HepG2 (cell line): Measurements from ENCODE around the gene ENPP1. TPM values are rescaled to one million over a fixed set of nuclear protein-coding genes. Genes with fewer than 3 reads are reported as not detected.

Source experiments
- CCDC6 ChIP-seq: sonication (generic); formaldehyde crosslinking; IDR thresholded peaks from 2 replicates; pipeline ENCODE4 v1.8.1; 2022; ENCODE audit warnings: mild to moderate bottlenecking, missing genetic modification reagents, moderate library complexity
- HMG20B ChIP-seq: conservative IDR thresholded peaks from 2 replicates; pipeline ENCODE4 v1.6.1; 2016; ENCODE audit warnings: missing genetic modification reagents, missing compliant biosample characterization
- HNRNPH1 ChIP-seq: fragments of 200-400 bp; formaldehyde crosslinking; optimal IDR thresholded peaks from 2 replicates; pipeline ENCODE3; 2017; ENCODE audit warnings: mild to moderate bottlenecking, low read depth, low read length
- KDM4B ChIP-seq: sonication (generic); formaldehyde crosslinking; IDR thresholded peaks from 2 replicates; pipeline ENCODE4 v1.4.0; 2020; ENCODE audit warnings: missing genetic modification reagents
- MEF2D ChIP-seq: sonication (generic); formaldehyde crosslinking; IDR thresholded peaks from 2 replicates; pipeline ENCODE4 v1.5.1; 2020; ENCODE audit warnings: mild to moderate bottlenecking, missing genetic modification reagents
- NFIB ChIP-seq: sonication (generic); formaldehyde crosslinking; IDR thresholded peaks from 2 replicates; pipeline ENCODE4 v1.9.0; 2021; ENCODE audit warnings: missing genetic modification reagents, mild to moderate bottlenecking, borderline replicate concordance
- NFYC ChIP-seq: IDR thresholded peaks from 2 replicates; pipeline ENCODE4 v1.6.1; 2016; ENCODE audit warnings: missing genetic modification reagents, missing compliant biosample characterization
- PAX8 ChIP-seq: sonication (generic); formaldehyde crosslinking; IDR thresholded peaks from 2 replicates; pipeline ENCODE4 v1.8.0; 2022; ENCODE audit warnings: mild to moderate bottlenecking, missing genetic modification reagents, borderline replicate concordance
- RELA ChIP-seq: sonication (generic); formaldehyde crosslinking; IDR thresholded peaks from 2 replicates; pipeline ENCODE4 v1.4.0; 2020; ENCODE audit warnings: missing genetic modification reagents
- TAF15 ChIP-seq: fragments of 200-400 bp; formaldehyde crosslinking; IDR thresholded peaks from one replicate; pipeline ENCODE4 v1.6.1; 2018; ENCODE audit warnings: mild to moderate bottlenecking, low read depth, low read length; ENCODE audit not compliant: poor library complexity, severe bottlenecking
- ZKSCAN5 ChIP-seq: sonication (generic); formaldehyde crosslinking; IDR thresholded peaks from 2 replicates; pipeline ENCODE4 v1.5.1; 2020; ENCODE audit warnings: mild to moderate bottlenecking, missing genetic modification reagents
- ZNF263 ChIP-seq: sonication (generic); formaldehyde crosslinking; IDR thresholded peaks from 2 replicates; pipeline ENCODE4 v1.4.0; 2020; ENCODE audit warnings: missing genetic modification reagents
- ZNF337 ChIP-seq: sonication (generic); formaldehyde crosslinking; IDR thresholded peaks from 2 replicates; pipeline ENCODE4 v1.5.1; 2020; ENCODE audit warnings: missing genetic modification reagents, low read depth, mild to moderate bottlenecking, borderline replicate concordance
- ZNF510 ChIP-seq: sonication (generic); formaldehyde crosslinking; IDR thresholded peaks from 2 replicates; pipeline ENCODE4 v1.4.0; 2020; ENCODE audit warnings: low read depth, mild to moderate bottlenecking, missing genetic modification reagents
- ZNF629 ChIP-seq: sonication (generic); formaldehyde crosslinking; conservative IDR thresholded peaks from 2 replicates; pipeline ENCODE4 v1.5.0; 2020; ENCODE audit warnings: missing genetic modification reagents
- ZNF652 ChIP-seq: IDR thresholded peaks from 2 replicates; pipeline ENCODE4 v1.6.1; 2016; ENCODE audit warnings: low read depth, borderline replicate concordance
- ZSCAN9 ChIP-seq: IDR thresholded peaks from 2 replicates; pipeline ENCODE4 v1.6.1; 2016; ENCODE audit warnings: borderline replicate concordance
- polyA plus RNA-seq, 8 experiments: library from polyadenylated mRNA; depleted of rRNA in 3 of 8; stranded (reverse) in 7 of 8; unstranded in 1 of 8; fragments of >200 nt; fragmentation: Illumina TruSeq in 4 of 8; extraction: Trizol in 4 of 8; gene quantifications; 2 replicates each; pipeline versions ENCODE4 v1.2.1 to v1.2.3, GENCODE V29; 2011 to 2016; ENCODE audit warnings: low read depth in 4 of 8, missing spikeins in 1 of 8, mixed read lengths in 1 of 8; ENCODE audit not compliant: insufficient read depth in 1 of 8
- total RNA-seq, 5 experiments: library from RNA; depleted of rRNA; stranded (reverse); fragments of >200 nt; fragmentation: Illumina TruSeq; extraction: Trizol; gene quantifications; 2 replicates each; pipeline ENCODE4 v1.2.3, GENCODE V29; 2016; ENCODE audit warnings: low read depth in 1 of 5
- TF ChIP-seq, protein P1 (sequence below): sonication (generic); formaldehyde crosslinking; IDR thresholded peaks from 2 replicates; pipeline ENCODE4 v1.4.0; 2020; ENCODE audit warnings: low read depth, mild to moderate bottlenecking, missing genetic modification reagents
- TF ChIP-seq, protein P2 (sequence below): sonication (generic); formaldehyde crosslinking; IDR thresholded peaks from 2 replicates; pipeline ENCODE4 v1.8.1; 2023; ENCODE audit warnings: mild to moderate bottlenecking, missing genetic modification reagents, borderline replicate concordance
- TF ChIP-seq, protein P3 (sequence below): sonication (generic); formaldehyde crosslinking; IDR thresholded peaks from 2 replicates; pipeline ENCODE4 v1.8.0; 2022; ENCODE audit warnings: missing genetic modification reagents, low read depth, mild to moderate bottlenecking, borderline replicate concordance
- TF ChIP-seq, protein P4 (sequence below): sonication (generic); formaldehyde crosslinking; IDR thresholded peaks from 2 replicates; pipeline ENCODE4 v1.5.1; 2020; ENCODE audit warnings: missing genetic modification reagents, mild to moderate bottlenecking, borderline replicate concordance
- TF ChIP-seq, protein P5 (sequence below): sonication (generic); formaldehyde crosslinking; IDR thresholded peaks from 2 replicates; pipeline ENCODE4 v1.8.1; 2022; ENCODE audit warnings: low read depth, mild to moderate bottlenecking, missing genetic modification reagents

The ENPP1 gene
- total and polyA plus RNA-seq, 2 of the 13 experiments (the other 11 are each of a cell fraction or from before 2014, with no cell fraction given), result 56.5 to 160 TPM

DNA sequence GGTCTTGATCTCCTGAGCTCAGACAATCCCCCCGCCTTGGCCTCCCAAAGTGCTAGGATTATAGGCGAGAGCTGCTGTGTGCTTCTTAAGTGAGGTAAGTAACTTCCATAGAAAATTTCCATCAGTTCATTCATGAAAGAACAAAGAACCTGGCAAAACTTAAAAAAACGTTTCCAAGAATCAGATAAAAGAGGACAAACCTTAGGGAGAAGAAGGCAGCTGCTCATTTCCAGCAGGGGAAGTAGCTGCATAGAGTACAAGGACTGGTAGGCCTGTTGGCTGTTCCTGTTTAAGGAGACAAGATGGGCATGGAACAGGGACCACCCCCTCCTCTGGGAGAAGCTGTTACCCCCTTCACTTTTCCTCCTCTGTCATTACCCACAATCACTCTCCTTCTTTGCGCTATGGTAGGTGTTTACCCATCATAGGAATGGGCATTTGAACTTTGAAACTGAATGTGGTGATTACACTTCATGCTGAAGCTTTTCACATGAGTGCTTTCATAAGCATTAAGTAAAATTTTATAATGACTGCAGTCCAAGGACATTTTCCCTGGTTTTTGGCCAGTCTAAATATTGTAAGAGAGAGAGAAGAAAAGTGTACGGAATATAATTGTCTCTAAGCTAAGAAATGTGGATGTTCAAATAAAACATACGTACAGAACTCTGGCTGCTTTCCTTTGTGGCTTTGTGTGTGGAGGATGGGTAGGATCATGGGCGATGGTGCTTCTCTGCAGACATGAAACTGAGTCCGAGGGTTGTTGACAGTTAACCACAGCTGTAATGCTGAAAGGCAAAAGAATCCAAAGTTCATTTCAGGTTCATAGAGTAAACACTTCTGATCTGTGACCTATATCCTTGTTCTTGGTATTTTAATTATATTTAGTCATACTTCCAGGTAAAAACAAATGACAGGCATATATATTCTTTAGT lies 86.9 kb downstream of the ENPP1 start (continued):
- TF ChIP-seq, protein P1, sequence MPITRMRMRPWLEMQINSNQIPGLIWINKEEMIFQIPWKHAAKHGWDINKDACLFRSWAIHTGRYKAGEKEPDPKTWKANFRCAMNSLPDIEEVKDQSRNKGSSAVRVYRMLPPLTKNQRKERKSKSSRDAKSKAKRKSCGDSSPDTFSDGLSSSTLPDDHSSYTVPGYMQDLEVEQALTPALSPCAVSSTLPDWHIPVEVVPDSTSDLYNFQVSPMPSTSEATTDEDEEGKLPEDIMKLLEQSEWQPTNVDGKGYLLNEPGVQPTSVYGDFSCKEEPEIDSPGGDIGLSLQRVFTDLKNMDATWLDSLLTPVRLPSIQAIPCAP, result no peak
- TF ChIP-seq NFIB (CRISPR knock-in tag), result no peak
- 0 out of 2 replicates have a peak, but pooled peaks have one; percentile 69 for TF ChIP-seq ZNF337 (CRISPR knock-in tag)
- TF ChIP-seq ZNF510 (CRISPR knock-in tag), result no peak
- no peak for TF ChIP-seq ZNF263 (CRISPR knock-in tag)
- TF ChIP-seq, protein P2, sequence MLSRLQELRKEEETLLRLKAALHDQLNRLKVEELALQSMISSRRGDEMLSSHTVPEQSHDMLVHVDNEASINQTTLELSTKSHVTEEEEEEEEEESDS (CRISPR knock-in tag), result no peak
- 0 out of 2 replicates have a peak, but pooled peaks have one; percentile 53 for TF ChIP-seq CCDC6
- TF ChIP-seq PAX8 (CRISPR knock-in tag), result 0 out of 2 replicates have a peak, but pooled peaks have one; percentile 41
- TF ChIP-seq, protein P3, sequence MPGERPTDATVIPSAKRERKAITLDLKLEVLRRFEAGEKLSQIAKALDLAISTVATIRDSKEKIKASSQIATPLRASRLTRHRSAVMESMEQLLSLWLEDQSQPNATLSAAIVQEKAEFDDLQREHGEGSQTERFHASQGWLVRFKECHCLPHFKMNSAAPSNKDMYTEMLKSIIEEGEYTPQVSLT (CRISPR knock-in tag), result no peak
- no peak; the same call in 1 of the 2 replicates for TF ChIP-seq MEF2D (CRISPR knock-in tag)
- TF ChIP-seq ZNF629 (CRISPR knock-in tag), result peak; percentile 82
- TF ChIP-seq, protein P4, sequence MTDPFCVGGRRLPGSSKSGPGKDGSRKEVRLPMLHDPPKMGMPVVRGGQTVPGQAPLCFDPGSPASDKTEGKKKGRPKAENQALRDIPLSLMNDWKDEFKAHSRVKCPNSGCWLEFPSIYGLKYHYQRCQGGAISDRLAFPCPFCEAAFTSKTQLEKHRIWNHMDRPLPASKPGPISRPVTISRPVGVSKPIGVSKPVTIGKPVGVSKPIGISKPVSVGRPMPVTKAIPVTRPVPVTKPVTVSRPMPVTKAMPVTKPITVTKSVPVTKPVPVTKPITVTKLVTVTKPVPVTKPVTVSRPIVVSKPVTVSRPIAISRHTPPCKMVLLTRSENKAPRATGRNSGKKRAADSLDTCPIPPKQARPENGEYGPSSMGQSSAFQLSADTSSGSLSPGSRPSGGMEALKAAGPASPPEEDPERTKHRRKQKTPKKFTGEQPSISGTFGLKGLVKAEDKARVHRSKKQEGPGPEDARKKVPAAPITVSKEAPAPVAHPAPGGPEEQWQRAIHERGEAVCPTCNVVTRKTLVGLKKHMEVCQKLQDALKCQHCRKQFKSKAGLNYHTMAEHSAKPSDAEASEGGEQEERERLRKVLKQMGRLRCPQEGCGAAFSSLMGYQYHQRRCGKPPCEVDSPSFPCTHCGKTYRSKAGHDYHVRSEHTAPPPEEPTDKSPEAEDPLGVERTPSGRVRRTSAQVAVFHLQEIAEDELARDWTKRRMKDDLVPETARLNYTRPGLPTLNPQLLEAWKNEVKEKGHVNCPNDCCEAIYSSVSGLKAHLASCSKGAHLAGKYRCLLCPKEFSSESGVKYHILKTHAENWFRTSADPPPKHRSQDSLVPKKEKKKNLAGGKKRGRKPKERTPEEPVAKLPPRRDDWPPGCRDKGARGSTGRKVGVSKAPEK, result no peak
- TF ChIP-seq KDM4B, result no peak
- peak; percentile 69; the same call in 1 of the 2 replicates for TF ChIP-seq ZNF652
- TF ChIP-seq ZSCAN9 (CRISPR knock-in tag), result peak; percentile 67; the same call in 1 of the 2 replicates
- TF ChIP-seq TAF15, result no peak
- TF ChIP-seq NFYC, result peak; percentile 38; the same call in 1 of the 2 replicates
- TF ChIP-seq ZKSCAN5, result peak; percentile 25; the same call in 1 of the 2 replicates
- TF ChIP-seq HMG20B (CRISPR knock-in tag), result peak; percentile 73; the same call in 1 of the 2 replicates
- TF ChIP-seq HNRNPH1, result no peak
- TF ChIP-seq RELA (CRISPR knock-in tag), result no peak
- TF ChIP-seq, protein P5, sequence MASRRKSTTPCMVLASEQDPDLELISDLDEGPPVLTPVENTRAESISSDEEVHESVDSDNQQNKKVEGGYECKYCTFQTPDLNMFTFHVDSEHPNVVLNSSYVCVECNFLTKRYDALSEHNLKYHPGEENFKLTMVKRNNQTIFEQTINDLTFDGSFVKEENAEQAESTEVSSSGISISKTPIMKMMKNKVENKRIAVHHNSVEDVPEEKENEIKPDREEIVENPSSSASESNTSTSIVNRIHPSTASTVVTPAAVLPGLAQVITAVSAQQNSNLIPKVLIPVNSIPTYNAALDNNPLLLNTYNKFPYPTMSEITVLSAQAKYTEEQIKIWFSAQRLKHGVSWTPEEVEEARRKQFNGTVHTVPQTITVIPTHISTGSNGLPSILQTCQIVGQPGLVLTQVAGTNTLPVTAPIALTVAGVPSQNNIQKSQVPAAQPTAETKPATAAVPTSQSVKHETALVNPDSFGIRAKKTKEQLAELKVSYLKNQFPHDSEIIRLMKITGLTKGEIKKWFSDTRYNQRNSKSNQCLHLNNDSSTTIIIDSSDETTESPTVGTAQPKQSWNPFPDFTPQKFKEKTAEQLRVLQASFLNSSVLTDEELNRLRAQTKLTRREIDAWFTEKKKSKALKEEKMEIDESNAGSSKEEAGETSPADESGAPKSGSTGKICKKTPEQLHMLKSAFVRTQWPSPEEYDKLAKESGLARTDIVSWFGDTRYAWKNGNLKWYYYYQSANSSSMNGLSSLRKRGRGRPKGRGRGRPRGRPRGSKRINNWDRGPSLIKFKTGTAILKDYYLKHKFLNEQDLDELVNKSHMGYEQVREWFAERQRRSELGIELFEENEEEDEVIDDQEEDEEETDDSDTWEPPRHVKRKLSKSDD (CRISPR knock-in tag), result 0 out of 2 replicates have a peak, but pooled peaks have one; percentile 27
